ENCODE measurements around the gene MBP. TPM values are rescaled to one million over a fixed set of nuclear protein-coding genes. Genes with fewer than 3 reads are reported as not detected.

The MBP gene
- total RNA-seq = 16.9 and 20.2 TPM in 2 replicates

DNA sequence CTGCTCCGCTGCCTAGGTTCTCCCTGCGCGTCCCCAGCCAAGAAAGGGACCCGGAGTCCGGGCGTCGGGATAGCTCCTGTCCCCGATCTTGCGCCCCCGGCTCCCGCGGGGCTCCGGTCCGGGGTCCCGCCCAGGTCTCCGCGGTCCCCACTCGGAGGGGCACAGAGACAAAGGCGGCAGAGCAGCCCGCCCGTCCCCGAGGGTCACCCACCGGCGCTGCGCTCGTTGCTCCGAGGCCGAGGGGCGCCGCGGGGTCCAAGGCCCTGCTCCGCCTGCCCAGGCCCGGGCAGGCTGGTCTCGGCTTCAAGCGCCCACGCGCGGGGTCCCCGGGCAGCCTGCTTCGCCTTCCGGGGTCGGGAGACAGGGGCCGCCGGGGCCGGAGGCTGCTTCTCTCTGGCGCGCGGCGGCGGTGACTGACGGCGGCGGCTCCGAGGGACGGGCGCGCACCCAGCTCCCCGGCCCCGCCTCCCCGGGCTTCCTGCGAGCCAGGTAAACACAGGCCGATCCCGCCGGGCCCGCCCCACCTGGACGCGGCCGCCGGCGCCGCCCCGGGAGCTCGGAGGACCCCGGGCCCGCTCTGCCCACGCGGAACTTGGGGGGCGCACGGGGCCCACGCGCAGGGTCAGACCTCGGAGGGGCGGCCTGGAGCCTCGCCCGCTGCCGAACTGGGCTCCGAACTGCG, at the start of gene MBP:
Gene MBP, minus strand, starts transcription at position 415 of the 682 bp plus-strand sequence. CDS start 27,522 bp downstream, outside the sequence.

Other genes with a start within 250 kb of the MBP start
- not detected in 2 replicates for gene GALR1, start 117.1 kb upstream of the MBP start, total RNA-seq